HG03025 (cell line): ENCODE results near the gene LRMDA.
"Not testable (repeated sequence)": the region's sequence is repeated elsewhere in the genome, so short reads cannot be mapped to it uniquely, and the experiment has no call there.

Experiments used
- ATAC-seq: cut with Tn5 transposase; IDR thresholded peaks from one replicate; pipeline ENCODE4 v1.9.1; 2021; ENCODE audit warnings: mild to moderate bottlenecking, moderate library complexity; ENCODE audit not compliant: unreplicated experiment, low FRiP score

LRMDA gene

GRCh38 chr10:75724047-75724446 lies 292.6 kb downstream of the LRMDA start:
- no peak for ATAC-seq

- ATAC-seq: no peak
Measured at GRCh38 chr10:75726522-75727483, 295.4 kb downstream of the LRMDA start.

- no peak for ATAC-seq
Measured at GRCh38 chr10:75730847-75731246, 299.4 kb downstream of the LRMDA start.

GRCh38 chr10:75733135-75733890 lies 301.9 kb downstream of the LRMDA start:
- ATAC-seq: no peak

DNA sequence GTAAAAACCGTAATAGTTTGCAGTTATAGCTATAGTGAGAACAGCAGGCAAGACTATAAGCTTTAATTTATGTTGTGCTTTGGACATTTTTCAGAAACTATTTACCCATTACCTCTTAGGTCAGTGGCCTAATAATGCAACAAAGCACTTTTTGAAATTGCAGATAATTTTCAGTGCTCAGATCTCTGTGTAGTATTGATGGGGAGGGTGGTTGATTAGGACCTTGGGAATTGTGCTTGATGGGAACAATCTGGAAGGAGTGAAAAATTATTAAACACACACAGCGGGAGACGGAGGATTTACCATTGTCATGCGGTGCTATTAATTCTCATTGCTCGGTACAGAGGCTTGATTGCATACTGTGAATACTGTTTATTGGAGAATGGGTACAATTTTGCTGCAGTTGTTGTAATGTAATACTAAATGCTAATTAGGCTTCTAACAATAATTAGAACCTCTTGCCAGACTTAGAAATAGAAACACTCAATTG lies 304.8 kb downstream of the LRMDA start:
- ATAC-seq: no peak

DNA sequence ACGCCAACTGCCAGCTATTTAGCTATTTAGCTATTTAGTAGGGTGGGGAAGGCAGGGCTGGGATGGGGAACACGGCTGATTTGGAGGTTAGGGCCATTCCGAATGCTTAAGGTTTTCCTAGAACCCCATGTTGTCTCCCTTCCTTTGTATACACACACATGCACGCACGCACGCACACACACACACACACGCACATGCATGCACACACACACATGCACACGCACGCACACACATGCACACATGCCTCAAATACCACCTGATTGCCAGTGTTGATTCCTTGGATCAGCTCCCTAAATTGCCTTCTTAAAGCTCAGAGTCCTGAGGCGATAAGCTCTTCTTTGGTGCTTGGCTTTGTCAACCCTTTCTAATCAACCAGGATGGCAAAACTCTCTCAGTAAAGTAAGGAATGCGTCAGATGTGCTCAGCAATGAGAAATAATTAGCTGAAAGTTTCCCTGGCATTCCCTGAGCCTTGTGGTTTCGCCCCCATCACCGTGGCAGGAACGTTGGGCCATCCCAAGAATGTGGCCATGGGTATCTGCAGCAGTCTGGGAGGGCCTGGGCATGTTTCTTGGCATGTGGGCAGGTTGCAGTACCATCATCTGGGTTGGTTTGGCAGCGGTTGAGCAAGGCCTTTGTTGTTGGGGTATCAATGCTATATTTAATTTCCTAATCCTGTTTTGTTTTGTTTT lies 305.6 kb downstream of the LRMDA start:
- ATAC-seq: no peak

GRCh38 chr10:75737580-75737949 lies 306.1 kb downstream of the LRMDA start:
- ATAC-seq: no peak

DNA sequence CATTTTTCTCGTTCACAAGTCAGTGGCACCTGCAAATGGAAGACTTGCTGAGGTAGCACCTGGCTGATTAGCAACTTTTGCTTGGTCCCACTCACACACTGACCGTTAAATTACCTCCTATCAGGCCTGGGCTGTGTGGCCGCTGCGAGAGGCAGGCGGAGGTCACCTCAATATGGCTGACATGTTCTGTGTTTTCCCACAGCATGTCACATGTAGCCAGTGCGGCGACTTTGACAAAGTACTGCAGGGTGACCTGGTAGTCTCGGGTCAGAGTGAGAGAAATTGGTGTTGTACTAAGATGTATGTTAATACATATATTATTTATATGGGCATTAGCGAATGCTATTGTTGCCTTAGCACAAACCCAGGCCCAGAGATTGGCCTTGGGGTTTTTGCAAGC lies 307.5 kb downstream of the LRMDA start:
- no peak for ATAC-seq

DNA sequence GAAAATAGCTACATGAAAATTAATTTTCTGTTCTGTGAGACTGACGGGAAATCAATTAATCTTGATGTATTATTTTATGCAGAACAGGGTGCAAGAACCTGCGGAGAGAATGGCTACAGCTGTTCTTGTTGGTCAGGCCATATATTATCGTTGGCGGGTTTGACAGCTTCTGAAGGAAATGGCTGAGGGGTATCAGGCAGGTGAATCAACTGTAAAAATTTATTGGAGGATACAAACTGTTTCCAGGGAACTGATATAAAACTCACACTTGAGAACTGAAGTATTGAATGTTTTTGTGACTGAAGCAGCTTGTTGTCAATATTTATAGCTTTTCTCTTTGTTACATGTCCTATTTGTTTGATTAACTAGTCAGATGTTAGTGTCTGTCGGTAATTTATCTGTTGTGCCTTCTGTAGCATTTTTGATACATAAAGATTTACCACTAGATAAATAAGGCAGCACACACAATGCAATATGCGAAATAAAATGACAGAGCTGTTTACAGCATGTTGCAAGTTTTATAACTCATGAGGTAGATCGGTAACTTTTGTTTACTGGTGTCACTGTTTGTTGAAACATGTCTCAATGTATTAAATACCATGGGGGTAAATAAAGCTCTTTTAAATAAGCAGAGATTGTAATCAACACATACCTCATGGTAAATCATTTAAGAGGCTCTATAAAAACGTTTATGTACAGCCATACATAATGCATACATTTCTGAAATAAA lies 308.2 kb downstream of the LRMDA start:
- no peak for ATAC-seq

DNA sequence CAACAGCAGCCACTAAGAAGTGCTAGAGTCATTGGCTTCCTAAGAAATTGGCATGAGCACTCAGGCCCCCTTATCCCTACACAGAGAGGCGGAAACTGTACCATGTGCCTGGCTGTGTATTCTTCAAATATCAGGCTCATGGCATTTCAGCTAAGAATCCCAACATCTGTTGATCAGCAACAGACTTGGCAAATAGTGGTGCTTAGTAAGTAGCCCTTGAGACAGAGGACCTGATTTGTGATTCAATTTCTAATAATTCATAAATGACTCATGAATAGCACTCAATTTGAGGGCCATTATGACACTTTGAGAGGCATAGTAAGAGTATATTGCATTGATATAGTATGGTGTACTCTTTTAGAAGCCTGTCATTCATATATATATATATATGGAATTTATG lies 309.1 kb downstream of the LRMDA start:
- ATAC-seq: no peak

GRCh38 chr10:75742355-75742754 lies 310.9 kb downstream of the LRMDA start:
- no peak for ATAC-seq

DNA sequence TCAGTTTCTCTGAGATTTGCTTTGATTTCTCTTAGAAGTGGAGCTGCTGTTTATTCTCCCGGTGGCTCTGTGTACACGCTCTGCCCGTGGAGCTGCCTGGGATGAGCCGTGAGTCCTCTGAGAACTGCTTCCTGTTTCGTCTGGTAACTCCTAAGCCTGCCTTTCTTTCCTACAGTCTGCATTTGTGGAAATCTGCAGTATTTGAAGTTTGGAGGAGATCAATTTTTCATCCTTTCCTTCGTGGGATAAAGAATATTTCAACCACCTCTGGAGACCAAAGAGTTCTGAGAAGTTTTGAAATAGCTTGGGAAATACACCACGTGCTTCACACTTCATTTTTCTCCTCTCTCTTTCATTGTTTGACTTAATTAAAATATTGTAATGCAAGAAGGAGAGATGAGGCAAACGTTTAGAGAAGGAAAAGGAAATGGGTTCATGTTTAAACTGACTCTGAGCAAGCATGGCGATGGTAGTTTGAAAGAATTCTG lies 311.9 kb downstream of the LRMDA start:
- no peak for ATAC-seq

DNA sequence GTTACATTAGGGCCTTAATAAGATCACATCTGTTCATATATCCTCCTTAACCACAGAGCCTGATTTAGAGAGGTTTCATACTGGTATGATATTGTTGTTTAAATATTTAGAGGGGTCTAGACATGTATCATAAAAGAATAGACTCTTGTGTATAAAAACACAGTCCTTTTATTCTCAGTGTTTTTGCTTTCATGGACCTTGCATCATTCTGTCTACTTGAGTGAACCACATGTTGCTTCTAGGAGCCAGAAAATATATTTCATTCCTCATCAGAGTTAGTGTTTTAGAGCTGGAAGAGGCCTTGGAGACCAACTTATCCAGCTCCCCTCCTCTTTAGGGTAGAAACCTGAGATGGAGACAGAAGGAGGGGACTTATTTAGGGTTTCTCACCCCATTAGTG lies 312.8 kb downstream of the LRMDA start:
- no peak for ATAC-seq

GRCh38 chr10:75746356-75746755 lies 314.9 kb downstream of the LRMDA start:
- ATAC-seq: no peak

DNA sequence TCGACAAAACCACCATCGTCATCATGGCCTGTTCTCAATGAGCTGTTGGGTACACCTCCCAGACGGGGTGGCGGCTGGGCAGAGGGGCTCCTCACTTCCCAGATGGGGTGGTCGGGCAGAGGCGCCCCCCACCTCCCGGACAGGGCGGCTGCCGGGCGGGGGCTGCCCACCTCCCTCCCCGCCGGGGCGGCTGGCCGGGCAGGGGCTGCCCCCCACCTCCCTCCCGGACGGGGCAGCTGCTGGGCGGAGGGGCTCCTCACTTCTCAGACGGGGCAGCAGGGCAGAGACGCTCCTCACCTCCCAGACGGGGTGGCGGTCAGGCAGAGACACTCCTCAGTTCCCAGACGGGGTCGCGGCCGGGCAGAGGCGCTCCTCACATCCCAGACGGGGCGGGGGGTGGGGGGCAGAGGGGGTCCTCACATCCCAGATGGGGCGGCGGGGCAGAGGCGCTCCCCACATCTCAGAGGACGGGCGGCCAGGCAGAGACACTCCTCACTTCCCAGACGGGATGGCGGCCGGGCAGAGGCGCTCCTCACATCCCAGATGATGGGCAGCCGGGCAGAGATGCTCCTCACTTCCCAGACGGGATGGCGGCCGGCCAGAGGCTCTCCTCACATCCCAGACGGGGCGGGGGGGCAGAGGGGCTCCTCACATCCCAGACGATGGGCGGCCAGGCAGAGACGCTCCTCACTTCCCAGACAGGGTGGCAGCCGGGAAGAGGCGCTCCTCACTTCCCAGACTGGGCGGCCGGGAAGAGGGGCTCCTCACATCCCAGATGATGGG lies 318.9 kb downstream of the LRMDA start:
- not testable (repeated sequence) for ATAC-seq

- no peak for ATAC-seq
Measured at GRCh38 chr10:75751232-75751631, 319.8 kb downstream of the LRMDA start.

- no peak for ATAC-seq
Measured at GRCh38 chr10:75753621-75754020, 322.2 kb downstream of the LRMDA start.

DNA sequence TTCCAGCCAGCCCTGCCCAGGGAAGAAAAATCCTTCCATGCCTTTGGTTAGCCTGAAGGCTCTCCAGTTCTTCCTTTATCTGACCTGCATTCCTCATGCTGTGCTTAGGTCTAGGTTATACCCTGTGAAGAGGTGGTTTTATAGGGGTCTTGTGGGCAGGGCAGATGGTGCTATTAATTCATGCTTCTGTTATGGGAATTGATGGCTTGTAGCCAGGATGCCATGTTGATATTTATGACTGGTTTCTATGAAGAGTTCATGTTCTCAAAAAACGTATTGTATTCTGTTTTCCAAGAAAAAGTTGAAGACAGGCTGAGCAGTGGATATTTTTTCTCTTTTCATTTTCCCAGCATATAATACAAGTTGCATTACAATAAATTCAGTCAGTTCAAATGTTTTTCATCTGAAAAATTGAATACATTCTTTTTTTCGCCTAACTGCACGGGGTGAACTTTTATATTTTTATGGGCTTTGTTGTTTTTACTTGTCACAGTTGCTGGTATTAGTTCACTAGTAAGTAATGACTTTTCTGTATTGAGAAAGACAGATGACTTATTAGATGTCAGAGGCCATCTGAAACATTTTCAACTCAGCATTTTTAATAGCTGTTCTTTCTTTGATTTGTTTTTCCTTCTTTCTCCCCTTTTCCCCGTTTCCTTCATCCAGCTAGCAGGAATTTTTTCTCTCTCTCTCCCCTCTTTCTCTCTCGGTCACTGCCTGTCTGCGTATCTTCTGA lies 322.8 kb downstream of the LRMDA start:
- ATAC-seq: no peak

DNA sequence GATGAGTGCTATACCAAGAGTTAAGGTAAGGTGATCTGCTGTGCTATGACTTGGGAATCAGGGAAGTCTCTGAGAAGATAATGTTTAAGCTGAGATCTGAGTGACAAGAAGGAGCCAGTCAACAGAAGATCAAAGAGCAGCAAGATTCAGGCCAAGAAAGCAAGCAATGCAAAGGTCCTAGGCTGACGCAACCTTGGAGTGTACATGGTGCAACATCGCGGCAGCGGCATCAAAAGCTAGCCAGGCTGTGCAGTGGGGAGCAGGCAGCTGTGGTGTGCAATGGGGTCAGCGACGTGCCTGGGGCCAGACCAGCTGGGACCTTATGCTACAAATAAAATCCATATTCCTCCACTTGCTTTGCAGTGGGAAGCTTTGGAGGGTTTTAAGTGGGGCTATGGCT lies 324.1 kb downstream of the LRMDA start:
- no peak for ATAC-seq
